Measurements from ENCODE around the gene ITPK1. TPM values are rescaled to one million over a fixed set of nuclear protein-coding genes. Genes with fewer than 3 reads are reported as not detected.

The ITPK1 gene
- total RNA-seq, 1 experiment from 2014 or later = 60.1 TPM

GRCh38 chr14:92970271-92970670 lies 145.5 kb downstream of the ITPK1 start:
- Mint-ChIP-seq H3K4me1 (ENCODE audit: low read depth, unreplicated experiment) (no peaks in the 10 kb centered on the region), H3K27me3 (ENCODE audit: insufficient read depth, unreplicated experiment) (no peaks in the 10 kb centered on the region), H3K27ac (ENCODE audit: unreplicated experiment) (no peak overlapping the region), H3K4me3 (ENCODE audit: unreplicated experiment) (no peak overlapping the region), H3K36me3 (ENCODE audit: insufficient read depth, unreplicated experiment) (no peaks in the 10 kb centered on the region), H3K9me3 (ENCODE audit: unreplicated experiment) (no peaks in the 10 kb centered on the region)
- no peaks in the 10 kb centered on the region for H3K27me3 ChIP-seq (replicated peaks; ENCODE audit: control insufficient read depth, insufficient read depth, low read length)
- no peaks in the 10 kb centered on the region for H3K9me3 ChIP-seq
- ChIA-PET POLR2A (no interaction called here), CTCF (no interaction called here)
- no TSS peak for BruUV-seq (replicated peaks)
- intact Hi-C loops (cut with micrococcal nuclease; ENCODE audit: unreplicated experiment) = no loop called here
- TF ChIP-seq CTCF (IDR thresholded peaks at IDR 0.05; ENCODE audit: insufficient read depth in 1 of 2, low read depth in 1 of 2, low read length in 1 of 2, severe bottlenecking in 1 of 2, unreplicated experiment in 1 of 2) = no peak
- no peaks in the 10 kb centered on the region; the same call in 1 of the 2 replicates for H3K36me3 ChIP-seq (ENCODE audit: control insufficient read depth, insufficient read depth, low read length)
- H3K4me3 ChIP-seq (ENCODE audit: low read depth, low read length) = no peak overlapping the region
- no peaks in the 10 kb centered on the region for H3K4me1 ChIP-seq
- no peak for DNase-seq

DNA sequence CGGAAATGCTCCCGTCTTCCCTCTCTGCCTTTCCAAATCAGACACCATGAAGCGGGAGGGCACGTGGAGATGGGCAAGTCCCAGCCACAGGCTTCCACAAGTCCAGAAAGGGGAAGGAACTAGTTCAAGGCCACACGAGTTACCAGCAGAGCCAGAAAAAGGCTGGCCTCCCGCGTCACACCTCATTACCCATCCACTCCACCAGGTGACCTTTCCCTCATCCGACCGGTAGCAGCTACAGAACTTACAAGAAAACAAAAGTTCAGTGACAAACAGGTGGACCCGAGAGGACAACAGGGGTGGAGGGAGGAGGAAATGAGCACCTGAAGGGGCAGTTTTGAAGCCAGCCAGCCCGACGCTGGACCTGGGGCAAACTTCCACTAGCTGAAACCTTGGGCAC lies 145.9 kb downstream of the ITPK1 start:
- Histone ChIP-seq H3K36me3 (ENCODE audit: control insufficient read depth, insufficient read depth, low read length) (no peaks in the 10 kb centered on the region; the same call in 1 of the 2 replicates), H3K27me3 (replicated peaks; ENCODE audit: control insufficient read depth, insufficient read depth, low read length) (no peaks in the 10 kb centered on the region), H3K4me1 (no peaks in the 10 kb centered on the region), H3K4me3 (ENCODE audit: low read depth, low read length) (no peak overlapping the region), H3K9me3 (no peaks in the 10 kb centered on the region)
- Mint-ChIP-seq H3K9me3 (ENCODE audit: unreplicated experiment) (no peaks in the 10 kb centered on the region), H3K4me3 (ENCODE audit: unreplicated experiment) (no peak overlapping the region), H3K27me3 (ENCODE audit: insufficient read depth, unreplicated experiment) (no peaks in the 10 kb centered on the region), H3K4me1 (ENCODE audit: low read depth, unreplicated experiment) (no peaks in the 10 kb centered on the region), H3K27ac (ENCODE audit: unreplicated experiment) (no peak overlapping the region), H3K36me3 (ENCODE audit: insufficient read depth, unreplicated experiment) (no peaks in the 10 kb centered on the region)
- intact Hi-C loops (cut with micrococcal nuclease; ENCODE audit: unreplicated experiment) = loop anchor here (10.0 kb wide), 1 partner anchor 65 kb away; no protein-coding TSS in a partner anchor
- no peak for TF ChIP-seq CTCF (IDR thresholded peaks at IDR 0.05; ENCODE audit: insufficient read depth in 1 of 2, low read depth in 1 of 2, low read length in 1 of 2, severe bottlenecking in 1 of 2, unreplicated experiment in 1 of 2)
- no peak for DNase-seq
- CTCF ChIA-PET = no interaction called here
- BruUV-seq (replicated peaks) = no TSS peak
- POLR2A ChIA-PET = no interaction called here

GRCh38 chr14:92969430-92969829 lies 146.3 kb downstream of the ITPK1 start:
- intact Hi-C loops (cut with micrococcal nuclease; ENCODE audit: unreplicated experiment) = loop anchor here (10.0 kb wide), 1 partner anchor 65 kb away; no protein-coding TSS in a partner anchor
- no TSS peak for BruUV-seq (replicated peaks)
- CTCF ChIA-PET = no interaction called here
- Histone ChIP-seq H3K4me1 (no peaks in the 10 kb centered on the region), H3K4me3 (ENCODE audit: low read depth, low read length) (no peak overlapping the region), H3K9me3 (no peaks in the 10 kb centered on the region), H3K27me3 (replicated peaks; ENCODE audit: control insufficient read depth, insufficient read depth, low read length) (no peaks in the 10 kb centered on the region), H3K36me3 (ENCODE audit: control insufficient read depth, insufficient read depth, low read length) (no peaks in the 10 kb centered on the region; the same call in 1 of the 2 replicates)
- DNase-seq = no peak
- Mint-ChIP-seq H3K4me1 (ENCODE audit: low read depth, unreplicated experiment) (no peaks in the 10 kb centered on the region), H3K4me3 (ENCODE audit: unreplicated experiment) (no peak overlapping the region), H3K27ac (ENCODE audit: unreplicated experiment) (no peak overlapping the region), H3K36me3 (ENCODE audit: insufficient read depth, unreplicated experiment) (no peaks in the 10 kb centered on the region), H3K27me3 (ENCODE audit: insufficient read depth, unreplicated experiment) (no peaks in the 10 kb centered on the region), H3K9me3 (ENCODE audit: unreplicated experiment) (no peaks in the 10 kb centered on the region)
- POLR2A ChIA-PET = no interaction called here
- TF ChIP-seq CTCF (IDR thresholded peaks at IDR 0.05; ENCODE audit: insufficient read depth in 1 of 2, low read depth in 1 of 2, low read length in 1 of 2, severe bottlenecking in 1 of 2, unreplicated experiment in 1 of 2) = no peak
